GM19238 (cell line): ENCODE measurements around the gene ADCY1.

Source experiments
- DNase-seq: peaks from one replicate; pipeline ENCODE4 v3.0.0; 2011; ENCODE audit warnings: low spot score; ENCODE audit not compliant: insufficient read length

ADCY1 gene

DNA sequence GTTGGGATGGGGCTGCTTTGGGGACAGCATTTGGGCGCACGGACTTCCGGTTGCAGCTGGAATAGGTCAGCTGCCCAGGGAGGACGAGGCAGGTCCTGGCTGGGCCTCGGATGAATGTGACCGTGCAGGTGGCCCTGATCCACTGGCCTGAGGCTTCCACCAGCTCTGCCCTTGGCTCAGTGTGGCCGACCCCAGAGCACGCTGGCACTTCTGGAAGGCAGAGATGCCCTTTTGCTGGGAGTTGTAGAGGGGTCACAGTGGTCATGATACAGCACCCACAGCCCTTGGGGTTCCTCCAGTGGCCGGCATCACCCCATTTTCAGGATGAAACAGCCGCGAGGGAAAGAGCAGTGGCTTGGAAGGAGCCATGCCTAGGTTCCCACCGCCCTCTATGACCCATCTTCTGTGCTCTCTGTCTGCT, 19.0 kb downstream of the ADCY1 start:
- no peak for DNase-seq

DNA sequence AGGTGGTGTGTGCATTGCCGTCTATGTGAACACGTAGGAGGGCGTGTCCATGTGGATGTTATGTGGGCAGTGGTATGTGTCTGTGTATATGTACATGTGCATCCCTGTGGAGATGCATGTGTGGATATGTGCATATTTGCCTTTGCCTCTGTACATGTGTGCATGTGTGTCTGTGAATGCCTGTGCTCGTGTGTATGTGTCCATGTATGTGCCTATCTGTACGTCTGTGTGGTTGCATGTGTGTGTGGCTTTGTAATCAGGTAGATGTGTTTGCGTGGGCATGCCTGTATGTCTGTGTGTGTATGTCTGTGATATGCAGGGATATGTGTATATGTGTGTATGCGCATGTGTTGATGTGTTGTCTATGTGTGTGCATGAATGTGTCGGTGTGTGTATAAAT, 19.7 kb downstream of the ADCY1 start:
- DNase-seq: no peak

DNA sequence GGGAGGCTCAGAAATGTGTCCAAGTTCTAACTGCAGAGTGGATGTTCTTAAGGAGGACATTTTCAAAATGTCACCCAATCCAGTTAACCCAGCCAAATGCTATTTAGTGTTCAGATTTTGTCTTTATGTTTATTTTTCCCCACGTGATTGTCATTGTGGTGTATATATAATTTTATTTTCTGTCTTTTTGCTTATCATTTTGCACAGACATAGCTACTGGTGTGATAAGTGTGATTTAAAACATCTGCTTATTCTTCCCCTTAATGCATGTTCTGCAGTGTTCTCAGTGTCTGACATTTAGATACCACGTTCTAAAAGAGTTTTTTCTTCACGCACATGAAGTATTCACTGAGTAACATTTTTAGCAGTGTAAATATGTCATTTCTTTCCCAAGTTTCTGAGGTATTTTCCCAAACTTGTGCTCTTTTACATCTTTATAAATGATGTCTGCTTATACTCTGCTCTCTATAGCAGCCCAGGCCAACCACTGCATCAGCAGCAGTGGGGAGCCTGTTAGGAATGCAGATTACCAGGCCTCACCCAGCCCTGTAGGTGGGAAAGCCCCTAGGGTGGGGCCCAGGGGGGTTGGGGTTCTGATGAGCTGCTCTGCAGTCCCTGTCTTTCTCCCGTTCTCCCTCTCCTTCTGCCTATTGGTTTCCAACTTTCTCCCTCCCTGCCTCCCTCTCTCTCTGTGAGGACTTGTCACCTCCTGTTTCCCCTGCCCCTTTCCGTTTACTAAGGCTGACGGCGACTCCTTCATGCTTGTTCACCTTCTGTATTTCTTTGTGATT, 20.8 kb downstream of the ADCY1 start:
- no peak for DNase-seq

GRCh38 chr7:45595809-45596664, 21.9 kb downstream of the ADCY1 start:
- no peak for DNase-seq

DNA sequence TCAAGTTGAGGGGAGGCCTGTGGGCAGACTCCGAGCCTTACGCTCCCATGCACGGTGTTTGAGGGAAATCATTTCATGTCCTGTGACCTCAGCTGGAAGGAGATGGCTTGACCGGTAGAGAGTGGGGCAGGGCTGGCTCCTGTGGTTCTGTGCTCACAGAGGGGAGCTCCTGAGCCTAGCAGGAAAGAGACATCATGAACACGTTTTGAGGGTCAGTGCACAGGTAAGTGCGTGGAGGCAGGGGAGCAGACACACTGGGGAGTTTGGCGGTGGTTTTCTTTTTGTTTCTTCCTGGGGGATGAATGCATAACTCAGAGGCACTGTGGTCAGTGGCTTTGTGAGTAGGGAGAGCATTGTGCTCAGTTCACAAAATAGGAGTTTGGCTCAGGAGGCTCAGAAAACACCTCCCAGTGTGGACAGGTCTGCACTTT, 22.5 kb downstream of the ADCY1 start:
- DNase-seq: no peak

GRCh38 chr7:45597286-45597984, 23.3 kb downstream of the ADCY1 start:
- no peak for DNase-seq

DNA sequence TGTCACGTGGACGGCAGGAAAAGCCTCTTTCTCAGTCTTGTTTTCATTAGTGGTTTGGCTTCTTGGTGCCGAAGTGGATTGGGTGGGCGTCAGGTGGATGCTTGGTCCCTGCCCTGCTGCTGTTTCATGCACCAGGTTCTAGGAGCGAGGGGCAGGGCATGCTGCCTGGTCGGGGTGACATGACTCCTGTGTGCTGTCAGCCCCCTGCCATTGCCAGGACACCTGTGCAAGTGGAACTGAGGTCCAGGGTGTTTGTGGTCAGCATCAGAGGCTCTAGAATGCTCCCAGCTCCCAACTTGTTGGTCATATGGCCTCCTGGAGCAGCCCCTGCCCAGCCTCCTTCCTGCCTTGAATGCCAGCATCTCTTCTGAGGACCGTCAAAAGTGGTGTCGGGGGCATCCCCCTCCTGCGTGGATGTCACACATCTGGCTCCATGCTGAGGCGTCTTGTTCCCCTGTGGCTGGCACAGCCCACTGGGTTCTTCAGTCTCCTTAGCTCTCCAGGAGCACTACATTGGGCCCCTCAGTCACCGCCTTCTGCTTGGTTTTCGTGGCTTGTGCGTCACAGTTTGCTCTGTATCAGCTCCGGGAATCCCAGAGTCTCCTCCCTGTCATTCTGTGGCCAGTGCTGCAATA, 24.8 kb downstream of the ADCY1 start:
- DNase-seq: no peak

- no peak for DNase-seq
These were observed 25.9 kb downstream of the ADCY1 start for GRCh38 chr7:45599851-45600706.

GRCh38 chr7:45601094-45601493, 26.9 kb downstream of the ADCY1 start:
- no peak for DNase-seq

DNA sequence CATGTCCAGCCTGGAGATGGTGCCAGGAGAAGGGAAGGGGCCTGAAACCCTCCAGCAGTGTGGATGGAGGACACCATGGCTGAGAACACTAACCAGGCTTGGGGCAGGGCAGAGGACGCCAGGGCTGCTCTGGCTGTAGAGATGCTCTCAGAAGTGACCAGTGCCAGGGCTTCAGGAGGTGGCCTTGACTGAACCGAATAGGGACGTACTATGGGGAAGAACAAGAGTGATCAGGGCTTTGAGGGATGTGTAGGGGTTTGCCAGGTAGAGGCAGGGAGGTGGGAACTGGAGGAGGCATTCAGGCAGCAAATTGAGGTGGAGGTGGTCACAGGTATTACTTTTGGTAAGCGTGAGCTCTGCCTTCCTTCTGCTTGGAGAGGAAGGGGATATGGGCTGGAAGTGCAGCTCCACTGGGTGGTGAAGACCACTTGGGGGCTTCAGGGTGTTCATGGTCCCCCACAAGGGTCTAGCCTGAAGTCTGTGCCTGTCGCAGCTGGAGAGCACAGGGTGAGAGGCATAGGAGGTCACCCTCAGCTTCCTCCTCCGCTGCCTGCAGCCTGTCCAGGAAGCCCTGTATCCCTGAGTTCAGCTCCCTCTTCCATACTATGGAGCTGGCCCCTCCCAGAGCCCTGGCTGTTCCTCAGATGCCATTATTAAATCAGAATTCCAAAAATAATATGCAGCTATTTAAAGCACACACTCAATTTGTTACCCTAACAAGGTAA, 27.8 kb downstream of the ADCY1 start:
- no peak for DNase-seq

DNA sequence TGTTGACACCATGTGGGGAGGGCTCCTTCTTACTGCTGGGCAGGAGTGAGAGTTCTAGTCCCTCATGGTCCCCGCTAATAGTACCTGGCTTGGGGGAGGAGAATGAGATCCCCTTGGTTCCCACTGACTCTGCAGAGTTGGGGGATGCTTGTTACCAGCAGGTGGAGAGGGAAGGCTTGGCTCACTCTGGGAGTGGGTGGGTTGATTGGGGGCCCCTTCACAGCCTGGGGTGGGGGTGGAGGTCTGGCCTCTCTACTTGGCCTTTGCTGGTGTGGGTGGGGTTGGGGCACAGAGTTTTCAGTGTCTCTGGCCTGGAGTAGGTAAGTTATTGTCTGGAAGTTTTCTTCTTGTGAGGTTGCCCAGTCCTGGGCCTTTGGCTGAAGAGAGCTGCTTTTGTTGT, 31.9 kb downstream of the ADCY1 start:
- DNase-seq: no peak

- no peak for DNase-seq
These were observed 32.8 kb downstream of the ADCY1 start for GRCh38 chr7:45606931-45607330.

DNA sequence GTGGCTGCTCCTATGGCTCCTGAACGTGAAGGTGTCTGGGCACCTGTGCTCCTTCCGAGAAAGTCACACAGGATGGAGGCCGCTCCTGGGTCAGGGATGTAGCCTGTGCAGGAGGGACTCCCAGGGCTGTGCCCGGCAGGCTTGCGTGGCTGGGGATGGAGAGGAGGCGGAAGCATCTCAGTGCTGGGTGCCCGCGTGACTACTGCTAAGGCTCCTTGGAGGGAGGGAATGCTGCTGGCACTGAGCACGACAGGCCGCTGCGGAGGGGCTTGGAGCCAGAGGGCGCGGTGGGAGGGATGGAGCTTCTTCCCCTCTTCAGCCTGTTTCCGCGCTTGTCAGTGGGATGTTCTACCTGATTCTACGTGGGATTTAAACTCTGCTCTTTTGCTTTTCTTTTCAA, 35.0 kb downstream of the ADCY1 start:
- DNase-seq: no peak

GRCh38 chr7:45610019-45610418, 35.9 kb downstream of the ADCY1 start:
- DNase-seq: no peak

- DNase-seq: no peak
These were observed 36.6 kb downstream of the ADCY1 start for GRCh38 chr7:45610660-45611299.

- DNase-seq: no peak
These were observed 43.0 kb downstream of the ADCY1 start for GRCh38 chr7:45617166-45617565.

- no peak for DNase-seq
These were observed 47.9 kb downstream of the ADCY1 start for GRCh38 chr7:45622058-45622457.

DNA sequence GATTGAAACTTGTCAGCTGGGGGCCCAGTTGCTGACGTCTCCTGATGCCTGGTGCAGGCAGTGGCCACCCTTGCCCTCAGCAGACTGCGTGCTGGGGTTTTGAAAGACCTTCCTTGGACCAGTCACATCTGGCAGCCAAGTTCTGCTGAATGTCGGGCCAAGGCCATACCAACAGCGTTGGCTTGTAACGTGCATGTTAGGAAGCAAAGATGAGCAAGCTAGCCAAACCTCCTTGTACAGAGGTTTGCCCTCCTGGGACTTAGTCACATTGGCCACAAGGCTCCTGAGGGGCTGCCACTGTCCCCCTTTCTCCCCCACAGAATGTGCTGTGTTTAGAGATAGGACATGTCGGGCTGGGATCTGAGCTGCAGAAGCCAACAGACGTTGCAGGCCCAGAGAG, 49.0 kb downstream of the ADCY1 start:
- no peak for DNase-seq

GRCh38 chr7:45623740-45624391, 49.7 kb downstream of the ADCY1 start:
- DNase-seq: no peak
